Keratinocyte (primary cell): ENCODE data around the gene GALNT9. TPM values are rescaled to one million over a fixed set of nuclear protein-coding genes. Genes with fewer than 3 reads are reported as not detected.

Experiments
- DNase-seq: peaks from one replicate; pipeline ENCODE4 v3.0.0-alpha.2; 2011; ENCODE audit warnings: low read depth, missing footprints, low spot score
- FAIRE-seq: peaks from 2 replicates; lab custom pipeline; 2011; peaks lifted over from hg19 to GRCh38; lab: Jason Lieb, UNC
- H2AFZ ChIP-seq: 2 replicates; pipeline ENCODE4 v1.6.0; 2012; ENCODE audit warnings: low read length, control low read depth, inconsistent platforms; ENCODE audit not compliant: control insufficient read depth
- H3K27ac ChIP-seq: 2 replicates; pipeline ENCODE4 v1.5.1; 2011; ENCODE audit warnings: low read length; ENCODE audit not compliant: control insufficient read depth, insufficient read depth
- H3K27me3 ChIP-seq: 3 replicates; pipeline ENCODE4 v1.6.0; 2011; ENCODE audit warnings: low read length; ENCODE audit not compliant: control insufficient read depth, insufficient read depth; ENCODE audit errors: extremely low read depth
- H3K36me3 ChIP-seq, 2 experiments: 2 replicates in 1 of 2; 3 replicates in 1 of 2; pipeline ENCODE4 v1.5.1; 2011; ENCODE audit warnings: low read length in 2 of 2, mild to moderate bottlenecking in 1 of 2; ENCODE audit not compliant: control insufficient read depth in 2 of 2, insufficient read depth in 2 of 2; ENCODE audit errors: extremely low read depth in 1 of 2
- H3K4me1 ChIP-seq: 3 replicates; pipeline ENCODE4 v1.5.1; 2011; ENCODE audit warnings: low read length; ENCODE audit not compliant: control insufficient read depth, insufficient read depth; ENCODE audit errors: extremely low read depth
- H3K4me2 ChIP-seq: 3 replicates; pipeline ENCODE4 v1.6.0; 2011; ENCODE audit warnings: low read depth, low read length; ENCODE audit not compliant: control insufficient read depth, insufficient read depth; ENCODE audit errors: extremely low read depth
- H3K4me3 ChIP-seq, 3 experiments: fragments of 200-600 bp in 1 of 3; sonication (generic) in 1 of 3; 2 replicates in 2 of 3; 3 replicates in 1 of 3; pipeline ENCODE4 v1.5.1; 2011 to 2016; ENCODE audit warnings: low read length in 3 of 3, mild to moderate bottlenecking in 3 of 3, control low read depth in 2 of 3, inconsistent platforms in 1 of 3, low read depth in 1 of 3, mixed read lengths in 1 of 3, mixed run types in 1 of 3, moderate library complexity in 1 of 3; ENCODE audit not compliant: control insufficient read depth in 2 of 3, insufficient read depth in 2 of 3; ENCODE audit errors: extremely low read depth in 1 of 3
- H3K79me2 ChIP-seq: 2 replicates; pipeline ENCODE4 v1.6.0; 2012; ENCODE audit warnings: low read length; ENCODE audit not compliant: control insufficient read depth, insufficient read depth
- H3K9ac ChIP-seq: 3 replicates; pipeline ENCODE4 v1.6.0; 2011; ENCODE audit warnings: low read length; ENCODE audit not compliant: control insufficient read depth, insufficient read depth; ENCODE audit errors: extremely low read depth
- H3K9me1 ChIP-seq: 3 replicates; pipeline ENCODE4 v1.6.0; 2011; ENCODE audit warnings: low read length; ENCODE audit not compliant: control insufficient read depth, insufficient read depth; ENCODE audit errors: extremely low read depth
- H3K9me3 ChIP-seq: 2 replicates; pipeline ENCODE4 v1.5.1; 2012; ENCODE audit warnings: low read depth, low read length; ENCODE audit not compliant: control insufficient read depth
- H4K20me1 ChIP-seq: 3 replicates; pipeline ENCODE4 v1.6.0; 2011; ENCODE audit warnings: low read length; ENCODE audit not compliant: control insufficient read depth, insufficient read depth; ENCODE audit errors: extremely low read depth
- CTCF ChIP-seq, 3 experiments: IDR thresholded peaks in 1 of 3; conservative IDR thresholded peaks in 1 of 3; optimal IDR thresholded peaks in 1 of 3; 2 replicates in 2 of 3; 3 replicates in 1 of 3; pipeline versions ENCODE3 to v1.5.1; 2011; ENCODE audit warnings: low read length in 3 of 3, mild to moderate bottlenecking in 3 of 3, moderate library complexity in 2 of 3, control low read depth in 1 of 3, inconsistent platforms in 1 of 3; ENCODE audit not compliant: insufficient read depth in 2 of 3; ENCODE audit errors: extremely low read depth in 1 of 3
- EZH2 ChIP-seq: IDR thresholded peaks from one replicate; pipeline ENCODE4 v1.6.1; 2012; ENCODE audit warnings: inconsistent platforms, mild to moderate bottlenecking, low read length, moderate library complexity
- dilution Hi-C: fragments of 300-500 bp; cut with MboI; formaldehyde crosslinking; loops from one replicate; pipeline ENCODE4 v1.7.0; 2020; ENCODE audit warnings: low sequenced_read_pairs; ENCODE audit not compliant: extremely low pct_ligation_motif_present
- polyA plus RNA-seq, 5 experiments: library from polyadenylated mRNA; depleted of rRNA in 3 of 5; stranded (reverse) in 3 of 5; stranded (forward) in 1 of 5; unstranded in 1 of 5; fragments of >200 nt; gene quantifications; 1 replicate in 1 of 5; 2 replicates in 3 of 5; 3 replicates in 1 of 5; pipeline versions ENCODE4 v1.2.1 to v1.2.3, GENCODE V29; 2011 to 2012; ENCODE audit warnings: missing spikeins in 2 of 5, low read depth in 1 of 5, low replicate concordance in 1 of 5

Gene GALNT9
- polyA plus RNA-seq, 1 donor (not counting 4 experiments of a cell fraction or from before 2014, with no cell fraction given) = not detected

- Histone ChIP-seq H3K27ac (no peak overlapping the region), H3K79me2 (no peaks in the 10 kb centered on the region)
- FAIRE-seq = no peak
These were observed 100.1 kb downstream of the GALNT9 start for GRCh38 chr12:132229193-132229760.

GRCh38 chr12:132228476-132229192 lies 100.8 kb downstream of the GALNT9 start:
- Histone ChIP-seq H4K20me1 (no peaks in the 10 kb centered on the region), H3K4me3 (no peak overlapping the region), H3K9me3 (no peaks in the 10 kb centered on the region), H3K9me1 (no peaks in the 10 kb centered on the region), H3K4me1 (no peaks in the 10 kb centered on the region), H3K36me3 (no peaks in the 10 kb centered on the region), H3K27ac (no peak overlapping the region), H2AFZ (no peak overlapping the region), H3K27me3 (peaks cover 32% of the 10 kb centered on the region), H3K4me2 (no peak overlapping the region), H3K79me2 (no peaks in the 10 kb centered on the region), H3K9ac (no peak overlapping the region)
- DNase-seq = no peak
- FAIRE-seq = no peak
- TF ChIP-seq CTCF (optimal IDR thresholded peaks at IDR 0.05 in 1 of 3, IDR thresholded peaks at IDR 0.05 in 1 of 3, conservative IDR thresholded peaks at IDR 0.05 in 1 of 3; ENCODE audit: extremely low read depth in 1 of 3, insufficient read depth in 2 of 3, low read length in 3 of 3) (no peak), EZH2 (no peak)
- dilution Hi-C loops = no loop called here

More at GRCh38 chr12:132229193-132229760, 100.1 kb downstream of the GALNT9 start:
- TF ChIP-seq CTCF (optimal IDR thresholded peaks at IDR 0.05 in 1 of 3, IDR thresholded peaks at IDR 0.05 in 1 of 3, conservative IDR thresholded peaks at IDR 0.05 in 1 of 3; ENCODE audit: extremely low read depth in 1 of 3, insufficient read depth in 2 of 3, low read length in 3 of 3) = no peak
- no peak for TF ChIP-seq EZH2
- dilution Hi-C loops = no loop called here
- Histone ChIP-seq H3K36me3 (no peaks in the 10 kb centered on the region), H2AFZ (no peak overlapping the region), H3K9me1 (no peaks in the 10 kb centered on the region), H4K20me1 (no peaks in the 10 kb centered on the region), H3K9me3 (no peaks in the 10 kb centered on the region), H3K9ac (no peak overlapping the region), H3K4me3 (no peak overlapping the region), H3K4me2 (no peak overlapping the region), H3K4me1 (no peaks in the 10 kb centered on the region), H3K27me3 (peaks cover 32% of the 10 kb centered on the region)
- DNase-seq = no peak
